DND-41 (cell line): Measurements from ENCODE around the gene INPP5A.

Experiments
- ATAC-seq: fragments of 200-7000 bp; cut with Tn5 transposase; 3 replicates; pipeline ENCODE4 v1.9.1; 2021; ENCODE audit warnings: low read depth; ENCODE audit not compliant: insufficient read depth
- DNase-seq: peaks from one replicate; pipeline ENCODE4 v3.0.0-alpha.2; 2020
- H2AFZ ChIP-seq: 2 replicates; pipeline ENCODE4 v1.6.0; 2012; ENCODE audit warnings: low read depth, low read length
- H3K27ac ChIP-seq: 2 replicates; pipeline ENCODE4 v1.5.1; 2012; ENCODE audit warnings: low read length, inconsistent platforms
- H3K27me3 ChIP-seq: fragments of 200-600 bp; sonication (generic); 2 replicates; pipeline ENCODE4 v1.6.0; 2012; ENCODE audit warnings: low read length, mild to moderate bottlenecking, inconsistent platforms; ENCODE audit not compliant: insufficient read depth, poor library complexity
- H3K36me3 ChIP-seq: 2 replicates; pipeline ENCODE4 v1.5.1; 2012; ENCODE audit warnings: low read length, inconsistent platforms; ENCODE audit not compliant: insufficient read depth
- H3K4me1 ChIP-seq: 2 replicates; pipeline ENCODE4 v1.5.1; 2012; ENCODE audit warnings: mild to moderate bottlenecking, low read length; ENCODE audit not compliant: insufficient read depth
- H3K4me2 ChIP-seq: 2 replicates; pipeline ENCODE4 v1.6.0; 2012; ENCODE audit warnings: mild to moderate bottlenecking, moderate library complexity, low read length, inconsistent platforms; ENCODE audit not compliant: insufficient read depth
- H3K4me3 ChIP-seq, 2 experiments: fragments of 200-600 bp in 1 of 2; shearing (Covaris generic) in 1 of 2; 2 replicates each; pipeline ENCODE4 v1.5.1; 2012 to 2016; ENCODE audit warnings: inconsistent platforms in 2 of 2, low read length in 2 of 2, mild to moderate bottlenecking in 2 of 2, low read depth in 1 of 2, moderate library complexity in 1 of 2
- H3K79me2 ChIP-seq: 2 replicates; pipeline ENCODE4 v1.6.0; 2012; ENCODE audit warnings: low read length, inconsistent platforms; ENCODE audit not compliant: insufficient read depth
- H3K9ac ChIP-seq: 2 replicates; pipeline ENCODE4 v1.6.0; 2012; ENCODE audit warnings: low read depth, mild to moderate bottlenecking, inconsistent platforms, low read length, moderate library complexity
- H3K9me3 ChIP-seq: 2 replicates; pipeline ENCODE4 v1.5.1; 2012; ENCODE audit warnings: low read length, moderate library complexity, mild to moderate bottlenecking, inconsistent platforms; ENCODE audit not compliant: insufficient read depth, severe bottlenecking
- H4K20me1 ChIP-seq: 2 replicates; pipeline ENCODE4 v1.6.0; 2012; ENCODE audit warnings: low read length; ENCODE audit not compliant: insufficient read depth
- EZH2 ChIP-seq: IDR thresholded peaks from 3 replicates; pipeline ENCODE4 v1.6.1; 2012; ENCODE audit warnings: borderline replicate concordance, low read depth, mild to moderate bottlenecking, moderate library complexity, low read length, inconsistent platforms; ENCODE audit not compliant: severe bottlenecking
- TF ChIP-seq, protein P1 (sequence below): IDR thresholded peaks from 2 replicates; pipeline ENCODE4 v1.5.1; 2012; ENCODE audit warnings: borderline replicate concordance, low read length, moderate library complexity, mild to moderate bottlenecking; ENCODE audit not compliant: poor library complexity, severe bottlenecking; ENCODE audit errors: extremely low read depth

INPP5A gene

DNA sequence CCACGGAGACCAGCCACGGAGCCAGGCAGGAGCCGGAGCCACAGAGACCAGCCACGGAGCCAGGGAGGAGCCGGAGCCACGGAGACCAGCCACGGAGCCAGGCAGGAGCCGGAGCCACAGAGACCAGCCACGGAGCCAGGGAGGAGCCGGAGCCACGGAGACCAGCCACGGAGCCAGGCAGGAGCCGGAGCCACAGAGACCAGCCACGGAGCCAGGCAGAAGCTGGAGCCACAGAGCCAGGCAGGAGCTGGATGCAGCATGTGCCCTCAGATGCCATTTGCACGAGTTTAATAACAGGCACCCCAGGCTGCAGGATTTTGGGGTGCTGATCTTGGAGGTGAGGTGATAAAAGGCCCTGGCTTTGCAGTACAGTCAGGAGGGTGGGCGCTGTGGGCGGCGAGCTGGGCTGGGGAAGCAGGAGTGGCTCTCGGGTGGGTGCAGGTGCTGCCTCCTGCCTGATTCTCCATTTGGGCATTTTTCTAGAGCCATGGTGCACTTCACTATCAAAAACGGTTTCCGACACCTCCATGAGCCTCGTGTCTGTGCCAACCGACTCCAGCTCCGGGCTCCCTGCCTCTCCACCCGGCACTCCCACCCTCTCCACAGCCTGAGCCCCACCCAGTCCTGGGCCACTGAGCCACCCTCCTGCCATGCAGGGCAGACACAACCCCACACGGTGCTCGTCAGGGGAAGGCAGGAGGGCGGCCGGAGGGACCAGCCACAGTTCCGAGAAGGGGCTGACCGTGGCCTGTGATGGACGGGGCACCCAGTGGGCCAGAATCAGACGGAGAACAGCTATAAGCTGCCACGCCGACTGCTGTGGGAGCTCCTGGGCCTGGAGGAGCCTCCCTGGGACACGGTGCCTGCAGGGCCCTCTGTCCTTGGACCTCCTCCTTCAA, 289.2 kb downstream of the INPP5A start:
- TF ChIP-seq, protein P1, sequence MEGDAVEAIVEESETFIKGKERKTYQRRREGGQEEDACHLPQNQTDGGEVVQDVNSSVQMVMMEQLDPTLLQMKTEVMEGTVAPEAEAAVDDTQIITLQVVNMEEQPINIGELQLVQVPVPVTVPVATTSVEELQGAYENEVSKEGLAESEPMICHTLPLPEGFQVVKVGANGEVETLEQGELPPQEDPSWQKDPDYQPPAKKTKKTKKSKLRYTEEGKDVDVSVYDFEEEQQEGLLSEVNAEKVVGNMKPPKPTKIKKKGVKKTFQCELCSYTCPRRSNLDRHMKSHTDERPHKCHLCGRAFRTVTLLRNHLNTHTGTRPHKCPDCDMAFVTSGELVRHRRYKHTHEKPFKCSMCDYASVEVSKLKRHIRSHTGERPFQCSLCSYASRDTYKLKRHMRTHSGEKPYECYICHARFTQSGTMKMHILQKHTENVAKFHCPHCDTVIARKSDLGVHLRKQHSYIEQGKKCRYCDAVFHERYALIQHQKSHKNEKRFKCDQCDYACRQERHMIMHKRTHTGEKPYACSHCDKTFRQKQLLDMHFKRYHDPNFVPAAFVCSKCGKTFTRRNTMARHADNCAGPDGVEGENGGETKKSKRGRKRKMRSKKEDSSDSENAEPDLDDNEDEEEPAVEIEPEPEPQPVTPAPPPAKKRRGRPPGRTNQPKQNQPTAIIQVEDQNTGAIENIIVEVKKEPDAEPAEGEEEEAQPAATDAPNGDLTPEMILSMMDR: no peak
- TF ChIP-seq EZH2: no peak
- ATAC-seq: no peak
- Histone ChIP-seq H3K4me3 (no peak overlapping the region), H3K36me3 (no peaks in the 10 kb centered on the region), H3K27me3 (no peaks in the 10 kb centered on the region), H3K4me1 (no peaks in the 10 kb centered on the region), H3K27ac (no peak overlapping the region), H3K9me3 (peaks cover 23% of the 10 kb centered on the region), H2AFZ (no peak overlapping the region), H3K9ac (no peak overlapping the region), H3K4me2 (no peak overlapping the region), H4K20me1 (no peaks in the 10 kb centered on the region), H3K79me2 (no peaks in the 10 kb centered on the region)
- DNase-seq: no peak

GRCh38 chr10:132827423-132827789, 289.8 kb downstream of the INPP5A start:
- H3K36me3 ChIP-seq: no peaks in the 10 kb centered on the region
- H2AFZ ChIP-seq: no peak overlapping the region
- DNase-seq (no peak), ATAC-seq (no peak)
- TF ChIP-seq EZH2: no peak
- TF ChIP-seq, protein P1: no peak
- H4K20me1 ChIP-seq: no peaks in the 10 kb centered on the region
- H3K9me3 ChIP-seq: peaks cover 19% of the 10 kb centered on the region
- no peak overlapping the region for H3K27ac ChIP-seq
- H3K9ac ChIP-seq: no peak overlapping the region
- H3K4me3 ChIP-seq: no peak overlapping the region
- no peaks in the 10 kb centered on the region for H3K79me2 ChIP-seq
- no peak overlapping the region for H3K4me2 ChIP-seq
- H3K27me3 ChIP-seq: no peaks in the 10 kb centered on the region
- H3K4me1 ChIP-seq: no peaks in the 10 kb centered on the region

- DNase-seq: no peak
- no peaks in the 10 kb centered on the region for H3K4me1 ChIP-seq
- no peak overlapping the region for H3K27ac ChIP-seq
- peaks cover 19% of the 10 kb centered on the region for H3K9me3 ChIP-seq
- H3K36me3 ChIP-seq: no peaks in the 10 kb centered on the region
- no peaks in the 10 kb centered on the region for H3K79me2 ChIP-seq
- H3K4me3 ChIP-seq: no peak overlapping the region
- no peaks in the 10 kb centered on the region for H3K27me3 ChIP-seq
- TF ChIP-seq, protein P1: no peak
- TF ChIP-seq EZH2: no peak
- no peak overlapping the region for H3K9ac ChIP-seq
- no peak overlapping the region for H3K4me2 ChIP-seq
- no peaks in the 10 kb centered on the region for H4K20me1 ChIP-seq
- ATAC-seq: no peak
- no peak overlapping the region for H2AFZ ChIP-seq
Measured at GRCh38 chr10:132827861-132828539, 290.4 kb downstream of the INPP5A start.
